Loucy (cell line): ENCODE data around the gene SRGAP1.

Source experiments
- H2AFZ ChIP-seq: fragments of 200-600 bp; sonication (generic); 2 replicates; pipeline ENCODE4 v1.6.0; 2016; ENCODE audit warnings: antibody characterized with exemption, mild to moderate bottlenecking, low read length, moderate library complexity
- H3F3A ChIP-seq: fragments of 200-600 bp; 2 replicates; pipeline ENCODE4 v1.6.0; 2016; ENCODE audit warnings: antibody characterized with exemption, low read depth, mild to moderate bottlenecking
- H3K27me3 ChIP-seq: fragments of 200-600 bp; sonication (generic); 2 replicates; pipeline ENCODE4 v1.6.1; 2014; ENCODE audit warnings: low read length, mild to moderate bottlenecking; ENCODE audit not compliant: insufficient read depth, poor library complexity, severe bottlenecking
- H3K36me3 ChIP-seq: fragments of 200-600 bp; sonication (generic); 2 replicates; pipeline ENCODE4 v1.6.1; 2016; ENCODE audit warnings: low read length; ENCODE audit not compliant: insufficient read depth
- H3K4me1 ChIP-seq: fragments of 200-600 bp; sonication (generic); 2 replicates; pipeline ENCODE4 v1.5.1; 2014; ENCODE audit warnings: low read length, mild to moderate bottlenecking; ENCODE audit not compliant: insufficient read depth, poor library complexity, severe bottlenecking
- H3K4me2 ChIP-seq: fragments of 200-600 bp; sonication (generic); 2 replicates; pipeline ENCODE4 v1.6.0; 2014; ENCODE audit warnings: antibody characterized with exemption, low read length, low read depth, mild to moderate bottlenecking; ENCODE audit not compliant: poor library complexity, severe bottlenecking
- H3K4me3 ChIP-seq: fragments of 200-600 bp; sonication (generic); 2 replicates; pipeline ENCODE4 v1.5.1; 2014; ENCODE audit warnings: low read length, mild to moderate bottlenecking, mixed read lengths; ENCODE audit not compliant: poor library complexity, severe bottlenecking
- H3K79me2 ChIP-seq: fragments of 200-600 bp; sonication (generic); 2 replicates; pipeline ENCODE4 v1.6.1; 2014; ENCODE audit warnings: low read length; ENCODE audit not compliant: insufficient read depth
- H3K9ac ChIP-seq: fragments of 200-600 bp; sonication (generic); 2 replicates; pipeline ENCODE4 v1.6.0; 2014; ENCODE audit warnings: mild to moderate bottlenecking, low read depth, low read length, moderate library complexity; ENCODE audit not compliant: poor library complexity, severe bottlenecking
- H3K9me2 ChIP-seq: fragments of 200-600 bp; sonication (generic); replicated peaks from 2 replicates; pipeline ENCODE4 v1.6.1; 2016; ENCODE audit warnings: low read depth, low read length, mixed read lengths
- H3K9me3 ChIP-seq: fragments of 200-600 bp; sonication (generic); 2 replicates; pipeline ENCODE4 v1.6.1; 2014; ENCODE audit warnings: mild to moderate bottlenecking, antibody characterized with exemption, low read length, low read depth; ENCODE audit not compliant: insufficient read depth
- H4K20me1 ChIP-seq: fragments of 200-600 bp; sonication (generic); 2 replicates; pipeline ENCODE4 v1.6.0; 2014; ENCODE audit warnings: antibody characterized with exemption, low read length, mild to moderate bottlenecking; ENCODE audit not compliant: insufficient read depth, poor library complexity, severe bottlenecking
- EZH2phosphoT487 ChIP-seq: fragments of 200-600 bp; IDR thresholded peaks from 2 replicates; pipeline ENCODE4 v1.6.1; 2018; ENCODE audit warnings: antibody characterized with exemption, mild to moderate bottlenecking, moderate library complexity, borderline replicate concordance
- TF ChIP-seq, protein P1 (sequence below): fragments of 200-600 bp; sonication (generic); conservative IDR thresholded peaks from 2 replicates; pipeline ENCODE4 v1.5.1; 2014; ENCODE audit warnings: mild to moderate bottlenecking, antibody characterized with exemption, low read length

The SRGAP1 gene

DNA sequence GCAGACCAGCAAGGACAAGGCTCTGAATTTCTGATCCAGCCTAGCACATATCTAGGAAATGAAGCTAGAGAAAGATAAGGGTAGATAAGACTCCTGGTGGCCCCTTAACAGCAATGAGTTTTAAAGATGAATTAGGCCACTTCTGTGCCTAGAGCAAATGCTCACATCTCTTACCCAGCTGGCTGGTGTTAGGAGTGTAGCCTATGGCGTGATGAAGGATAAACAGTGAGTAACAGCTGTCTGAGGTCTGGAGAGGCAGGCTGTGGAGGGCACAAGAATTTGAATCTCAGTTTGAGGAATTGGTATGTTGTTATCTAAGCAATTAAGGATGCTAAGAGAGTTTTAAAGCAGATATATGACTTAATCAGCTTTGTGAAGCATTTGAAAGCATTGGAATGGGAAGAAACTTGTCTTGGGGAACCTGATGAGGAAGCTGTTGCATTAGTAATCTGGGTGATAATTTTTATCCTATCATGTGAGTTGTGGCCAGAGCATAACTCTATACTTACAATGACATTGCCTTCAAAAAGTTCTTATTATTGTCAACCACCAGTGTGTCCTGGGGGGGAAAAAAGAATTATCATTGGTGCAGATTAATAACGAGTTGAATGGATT lies 161.8 kb downstream of the SRGAP1 start:
- Histone ChIP-seq H3K9ac (no peak overlapping the region), H2AFZ (no peak overlapping the region), H3K79me2 (no peaks in the 10 kb centered on the region), H3K4me3 (no peak overlapping the region), H3K9me2 (no peaks in the 10 kb centered on the region), H3K9me3 (no peaks in the 10 kb centered on the region), H3K4me2 (no peak overlapping the region), H3F3A (no peaks in the 10 kb centered on the region), H3K36me3 (no peaks in the 10 kb centered on the region), H4K20me1 (no peaks in the 10 kb centered on the region), H3K27me3 (no peaks in the 10 kb centered on the region), H3K4me1 (no peaks in the 10 kb centered on the region)
- TF ChIP-seq, protein P1, sequence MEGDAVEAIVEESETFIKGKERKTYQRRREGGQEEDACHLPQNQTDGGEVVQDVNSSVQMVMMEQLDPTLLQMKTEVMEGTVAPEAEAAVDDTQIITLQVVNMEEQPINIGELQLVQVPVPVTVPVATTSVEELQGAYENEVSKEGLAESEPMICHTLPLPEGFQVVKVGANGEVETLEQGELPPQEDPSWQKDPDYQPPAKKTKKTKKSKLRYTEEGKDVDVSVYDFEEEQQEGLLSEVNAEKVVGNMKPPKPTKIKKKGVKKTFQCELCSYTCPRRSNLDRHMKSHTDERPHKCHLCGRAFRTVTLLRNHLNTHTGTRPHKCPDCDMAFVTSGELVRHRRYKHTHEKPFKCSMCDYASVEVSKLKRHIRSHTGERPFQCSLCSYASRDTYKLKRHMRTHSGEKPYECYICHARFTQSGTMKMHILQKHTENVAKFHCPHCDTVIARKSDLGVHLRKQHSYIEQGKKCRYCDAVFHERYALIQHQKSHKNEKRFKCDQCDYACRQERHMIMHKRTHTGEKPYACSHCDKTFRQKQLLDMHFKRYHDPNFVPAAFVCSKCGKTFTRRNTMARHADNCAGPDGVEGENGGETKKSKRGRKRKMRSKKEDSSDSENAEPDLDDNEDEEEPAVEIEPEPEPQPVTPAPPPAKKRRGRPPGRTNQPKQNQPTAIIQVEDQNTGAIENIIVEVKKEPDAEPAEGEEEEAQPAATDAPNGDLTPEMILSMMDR = no peak
- no peak for TF ChIP-seq EZH2phosphoT487

DNA sequence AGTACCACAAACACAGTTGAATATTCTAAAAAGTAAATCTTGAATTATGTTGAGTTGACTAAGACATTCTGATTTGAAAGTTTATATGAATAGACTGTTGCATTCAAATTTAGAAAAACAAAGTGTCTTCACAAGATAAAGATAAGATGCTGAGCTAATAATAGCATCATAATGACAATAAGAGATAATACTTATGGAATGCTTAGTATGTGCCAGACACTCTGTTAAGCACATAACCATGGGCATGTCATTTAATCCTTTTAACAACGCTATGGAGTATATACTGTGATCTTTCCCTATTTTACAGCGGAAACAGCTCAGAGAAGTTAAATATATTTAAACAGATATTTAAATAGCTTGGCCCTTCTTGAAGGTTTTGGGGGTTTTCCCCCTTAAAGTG lies 163.4 kb downstream of the SRGAP1 start:
- H3F3A ChIP-seq = no peaks in the 10 kb centered on the region
- no peak for TF ChIP-seq EZH2phosphoT487
- TF ChIP-seq, protein P1 = no peak
- H3K36me3 ChIP-seq = no peaks in the 10 kb centered on the region

DNA sequence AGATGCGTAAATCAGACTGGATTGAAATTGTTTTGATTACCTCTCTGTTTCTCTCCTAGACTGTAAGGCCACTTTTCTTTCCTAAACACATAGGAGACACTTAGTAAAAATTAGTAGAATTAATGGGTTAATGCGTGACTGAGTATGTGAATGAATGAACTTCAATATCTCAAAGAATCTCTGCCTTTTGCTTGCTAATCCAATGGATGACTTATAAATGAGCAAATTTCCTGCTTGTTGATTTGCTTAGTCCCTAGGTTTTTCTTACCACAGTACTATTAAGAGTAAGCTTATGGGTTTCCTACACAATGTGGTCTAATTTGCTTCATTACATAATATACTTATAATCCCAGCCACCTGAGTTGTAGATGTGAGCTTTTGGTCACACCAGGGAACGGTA lies 164.1 kb downstream of the SRGAP1 start:
- H3K4me2 ChIP-seq = no peak overlapping the region
- no peak overlapping the region for H3K4me3 ChIP-seq
- no peak overlapping the region for H3K9ac ChIP-seq
- H3K4me1 ChIP-seq = no peaks in the 10 kb centered on the region
- no peaks in the 10 kb centered on the region for H3K27me3 ChIP-seq
- no peaks in the 10 kb centered on the region for H4K20me1 ChIP-seq
- H3K9me3 ChIP-seq = no peaks in the 10 kb centered on the region
- no peak for TF ChIP-seq EZH2phosphoT487
- TF ChIP-seq, protein P1 = no peak
- H2AFZ ChIP-seq = no peak overlapping the region
- H3K79me2 ChIP-seq = no peaks in the 10 kb centered on the region
- no peaks in the 10 kb centered on the region for H3F3A ChIP-seq
- no peaks in the 10 kb centered on the region for H3K36me3 ChIP-seq
- H3K9me2 ChIP-seq = no peaks in the 10 kb centered on the region

More for the DNA sequence above, 163.4 kb downstream of the SRGAP1 start:
- Histone ChIP-seq H3K9ac (no peak overlapping the region), H3K9me2 (no peaks in the 10 kb centered on the region), H3K4me3 (no peak overlapping the region), H3K4me1 (no peaks in the 10 kb centered on the region), H3K79me2 (no peaks in the 10 kb centered on the region), H4K20me1 (no peaks in the 10 kb centered on the region), H3K27me3 (no peaks in the 10 kb centered on the region), H3K9me3 (no peaks in the 10 kb centered on the region), H3K4me2 (no peak overlapping the region), H2AFZ (no peak overlapping the region)
